Measurements from ENCODE around the gene NR4A3. TPM values are rescaled to one million over a fixed set of nuclear protein-coding genes. Genes with fewer than 3 reads are reported as not detected.

The NR4A3 gene
- total RNA-seq, 1 donor from 2014 or later = 2.0 TPM

GRCh38 chr9:99822109-99822805 lies 572 bp downstream of the NR4A3 start:
- peaks cover 4% of the 10 kb centered on the region for H3K36me3 Mint-ChIP-seq
- peaks cover 25% of the 10 kb centered on the region for H3K4me1 Mint-ChIP-seq (ENCODE audit: unreplicated experiment)
- H3K9me3 Mint-ChIP-seq = no peaks in the 10 kb centered on the region
- no peak for TF ChIP-seq CTCF (conservative IDR thresholded peaks at IDR 0.05)
- DNase-seq (ENCODE audit: extremely low spot score, unreplicated experiment) = peak; percentile 74
- peaks cover 59% of the 10 kb centered on the region for H3K27me3 Mint-ChIP-seq
- H3K4me3 Mint-ChIP-seq = peak overlapping the region; percentile 100
- H3K27ac Mint-ChIP-seq = peak overlapping the region; percentile 98

- H3K27ac Mint-ChIP-seq = peak overlapping the region; percentile 98
- H3K36me3 Mint-ChIP-seq = peaks cover 7% of the 10 kb centered on the region
- no peak for DNase-seq (ENCODE audit: extremely low spot score, unreplicated experiment)
- H3K27me3 Mint-ChIP-seq = peaks cover 67% of the 10 kb centered on the region
- H3K4me1 Mint-ChIP-seq (ENCODE audit: unreplicated experiment) = peaks cover 25% of the 10 kb centered on the region
- H3K4me3 Mint-ChIP-seq = peak overlapping the region; percentile 100
- H3K9me3 Mint-ChIP-seq = no peaks in the 10 kb centered on the region
- no peak for TF ChIP-seq CTCF (conservative IDR thresholded peaks at IDR 0.05)
Measured at GRCh38 chr9:99822806-99823591, 1.3 kb downstream of the NR4A3 start.

- peak overlapping the region; percentile 98 for H3K27ac Mint-ChIP-seq
- H3K27me3 Mint-ChIP-seq = peaks cover 71% of the 10 kb centered on the region
- no peak for TF ChIP-seq CTCF (conservative IDR thresholded peaks at IDR 0.05)
- peaks cover 9% of the 10 kb centered on the region for H3K36me3 Mint-ChIP-seq
- H3K9me3 Mint-ChIP-seq = no peaks in the 10 kb centered on the region
- peak; percentile 71 for DNase-seq (ENCODE audit: extremely low spot score, unreplicated experiment)
- H3K4me3 Mint-ChIP-seq = peak overlapping the region; percentile 100
- H3K4me1 Mint-ChIP-seq (ENCODE audit: unreplicated experiment) = peaks cover 18% of the 10 kb centered on the region
Measured at GRCh38 chr9:99823681-99824377, 2.1 kb downstream of the NR4A3 start.

GRCh38 chr9:99824378-99825171 lies 2.9 kb downstream of the NR4A3 start:
- Mint-ChIP-seq H3K27me3 (peaks cover 78% of the 10 kb centered on the region), H3K36me3 (peaks cover 16% of the 10 kb centered on the region), H3K4me3 (peak overlapping the region; percentile 100), H3K27ac (peak overlapping the region; percentile 76), H3K9me3 (no peaks in the 10 kb centered on the region), H3K4me1 (ENCODE audit: unreplicated experiment) (peaks cover 18% of the 10 kb centered on the region)
- TF ChIP-seq CTCF (conservative IDR thresholded peaks at IDR 0.05) = peak; percentile 72
- DNase-seq (ENCODE audit: extremely low spot score, unreplicated experiment) = peak; percentile 74

All from type B pancreatic cell (in vitro differentiated cells).